IPS-18a (cell line): ENCODE measurements around the gene STIMATE.

Experiments used
- H3K27ac ChIP-seq: one replicate; pipeline ENCODE4 v1.5.1; 2013; ENCODE audit warnings: low read length
- H3K27me3 ChIP-seq: one replicate; pipeline ENCODE4 v1.6.1; 2013; ENCODE audit warnings: mild to moderate bottlenecking, low read length; ENCODE audit not compliant: control insufficient read depth, insufficient read depth
- H3K36me3 ChIP-seq: one replicate; pipeline ENCODE4 v1.6.1; 2013; ENCODE audit warnings: low read depth, low read length; ENCODE audit not compliant: control insufficient read depth
- H3K4me1 ChIP-seq: one replicate; pipeline ENCODE4 v1.6.1; 2013; ENCODE audit warnings: low read depth, low read length; ENCODE audit not compliant: control insufficient read depth
- H3K4me3 ChIP-seq: one replicate; pipeline ENCODE4 v1.5.1; 2013; ENCODE audit warnings: low read length
- H3K9ac ChIP-seq: one replicate; pipeline ENCODE4 v1.6.1; 2013; ENCODE audit warnings: mild to moderate bottlenecking, low read length, moderate library complexity
- H3K9me3 ChIP-seq: one replicate; pipeline ENCODE4 v1.6.1; 2013; ENCODE audit warnings: low read depth, low read length; ENCODE audit not compliant: control insufficient read depth

Gene STIMATE

GRCh38 chr3:52838561-52839267 is 58.6 kb downstream of the STIMATE start:
- Histone ChIP-seq H3K36me3 (no peaks in the 10 kb centered on the region), H3K4me1 (peaks cover 6% of the 10 kb centered on the region), H3K27ac (no peak overlapping the region), H3K9ac (no peak overlapping the region), H3K4me3 (no peak overlapping the region), H3K27me3 (no peaks in the 10 kb centered on the region), H3K9me3 (no peaks in the 10 kb centered on the region)

GRCh38 chr3:52836986-52837385 is 60.4 kb downstream of the STIMATE start:
- H3K36me3 ChIP-seq, result no peaks in the 10 kb centered on the region
- H3K9me3 ChIP-seq, result no peaks in the 10 kb centered on the region
- H3K4me3 ChIP-seq, result no peak overlapping the region
- peaks cover 6% of the 10 kb centered on the region for H3K4me1 ChIP-seq
- H3K9ac ChIP-seq, result no peak overlapping the region
- H3K27ac ChIP-seq, result no peak overlapping the region
- no peaks in the 10 kb centered on the region for H3K27me3 ChIP-seq

GRCh38 chr3:52836471-52836845 is 60.9 kb downstream of the STIMATE start:
- no peaks in the 10 kb centered on the region for H3K36me3 ChIP-seq

DNA sequence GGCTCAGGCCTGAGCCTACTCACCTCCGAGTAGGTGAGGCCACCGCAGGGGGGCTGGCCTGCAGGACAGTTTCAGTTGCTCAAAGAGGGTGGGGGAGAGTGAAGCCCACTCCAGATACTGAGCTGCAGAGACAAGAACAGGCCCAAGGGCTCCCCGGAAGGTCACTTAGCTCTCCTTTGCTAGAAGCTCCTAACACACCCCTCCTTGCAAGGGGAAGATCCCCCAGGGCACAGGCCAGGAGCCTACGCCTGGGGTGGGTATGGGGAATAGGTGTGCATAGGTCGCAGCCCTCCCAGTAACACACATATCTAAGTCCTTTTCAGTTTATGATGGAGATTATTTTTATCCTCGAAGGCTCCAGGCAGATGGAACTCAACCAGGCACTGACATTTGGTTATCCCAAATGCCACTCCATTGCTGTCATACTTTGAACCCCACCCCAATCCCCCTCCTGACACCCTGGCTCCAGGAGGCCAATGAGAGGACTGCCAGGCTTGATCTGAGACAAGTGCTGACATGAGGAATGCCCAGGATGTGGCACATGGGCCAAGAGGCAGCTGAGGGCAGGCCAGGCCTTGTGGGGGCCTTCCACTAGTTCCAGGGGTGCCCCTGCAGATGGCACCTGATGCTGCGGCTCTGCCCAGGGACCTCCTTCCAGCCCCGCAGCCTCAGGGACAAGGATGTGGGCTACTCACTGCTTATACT is 61.4 kb downstream of the STIMATE start:
- Histone ChIP-seq H3K27me3 (no peaks in the 10 kb centered on the region), H3K9ac (no peak overlapping the region), H3K4me1 (peaks cover 6% of the 10 kb centered on the region), H3K4me3 (no peak overlapping the region), H3K36me3 (no peaks in the 10 kb centered on the region), H3K27ac (no peak overlapping the region), H3K9me3 (no peaks in the 10 kb centered on the region)

More at GRCh38 chr3:52836471-52836845, 60.9 kb downstream of the STIMATE start:
- Histone ChIP-seq H3K4me3 (no peak overlapping the region), H3K9me3 (no peaks in the 10 kb centered on the region), H3K9ac (no peak overlapping the region), H3K4me1 (peaks cover 6% of the 10 kb centered on the region), H3K27ac (no peak overlapping the region), H3K27me3 (no peaks in the 10 kb centered on the region)

GRCh38 chr3:52834871-52835501 is 62.4 kb downstream of the STIMATE start, which contains the start of gene MUSTN1:
Gene MUSTN1 (minus strand): TSS chr3:52835019. CDS start chr3:52834948, 71 bp downstream.
- H3K9ac ChIP-seq, result no peak within 1 kb of the TSS
- H3K4me1 ChIP-seq, result peaks cover 6% of the 10 kb centered on the region
- H3K27me3 ChIP-seq, result no peaks in the 10 kb centered on the region
- no peaks in the 10 kb centered on the region for H3K36me3 ChIP-seq
- H3K9me3 ChIP-seq, result no peaks in the 10 kb centered on the region
- no peak within 1 kb of the TSS for H3K4me3 ChIP-seq
- H3K27ac ChIP-seq, result no peak within 1 kb of the TSS

DNA sequence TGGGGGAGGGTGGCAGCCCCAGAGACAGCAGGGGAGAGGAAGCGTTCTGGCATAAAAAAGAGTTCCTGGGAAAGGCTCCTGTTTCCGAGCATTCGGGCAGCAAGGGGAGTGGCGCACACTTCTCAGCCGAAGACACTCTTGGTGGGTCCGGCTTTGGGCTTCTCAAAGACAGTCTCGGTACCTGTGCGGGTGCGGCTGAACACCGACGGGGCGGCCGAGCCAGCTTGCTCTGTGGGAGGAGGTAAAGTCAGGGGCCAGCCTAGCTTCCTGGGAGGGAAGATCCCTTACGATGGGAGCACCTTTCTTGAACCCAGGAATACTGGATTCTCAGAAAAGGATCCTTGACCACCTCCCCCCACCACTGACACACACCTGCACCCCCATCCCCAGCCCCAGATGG is 64.1 kb downstream of the STIMATE start:
- no peak overlapping the region for H3K4me3 ChIP-seq
- H3K27me3 ChIP-seq, result no peaks in the 10 kb centered on the region
- H3K4me1 ChIP-seq, result peaks cover 6% of the 10 kb centered on the region
- no peak overlapping the region for H3K9ac ChIP-seq
- H3K27ac ChIP-seq, result no peak overlapping the region
- no peaks in the 10 kb centered on the region for H3K9me3 ChIP-seq
- H3K36me3 ChIP-seq, result no peaks in the 10 kb centered on the region

- H3K9me3 ChIP-seq, result no peaks in the 10 kb centered on the region
- H3K27me3 ChIP-seq, result no peaks in the 10 kb centered on the region
- peaks cover 6% of the 10 kb centered on the region for H3K4me1 ChIP-seq
- no peaks in the 10 kb centered on the region for H3K36me3 ChIP-seq
- H3K9ac ChIP-seq, result no peak overlapping the region
- no peak overlapping the region for H3K27ac ChIP-seq
- no peak overlapping the region for H3K4me3 ChIP-seq
These were observed 65.6 kb downstream of the STIMATE start for GRCh38 chr3:52831500-52832301.

GRCh38 chr3:52830535-52831258 is 66.7 kb downstream of the STIMATE start, which contains the start of gene ITIH4:
Gene ITIH4 (minus strand): TSS chr3:52830672. CDS start chr3:52830642, 30 bp downstream.
- H3K4me3 ChIP-seq, result no peak within 1 kb of the TSS
- no peak within 1 kb of the TSS for H3K9ac ChIP-seq
- peaks cover 6% of the 10 kb centered on the region for H3K4me1 ChIP-seq
- H3K36me3 ChIP-seq, result no peaks in the 10 kb centered on the region
- no peak within 1 kb of the TSS for H3K27ac ChIP-seq
- H3K9me3 ChIP-seq, result no peaks in the 10 kb centered on the region
- H3K27me3 ChIP-seq, result no peaks in the 10 kb centered on the region

DNA sequence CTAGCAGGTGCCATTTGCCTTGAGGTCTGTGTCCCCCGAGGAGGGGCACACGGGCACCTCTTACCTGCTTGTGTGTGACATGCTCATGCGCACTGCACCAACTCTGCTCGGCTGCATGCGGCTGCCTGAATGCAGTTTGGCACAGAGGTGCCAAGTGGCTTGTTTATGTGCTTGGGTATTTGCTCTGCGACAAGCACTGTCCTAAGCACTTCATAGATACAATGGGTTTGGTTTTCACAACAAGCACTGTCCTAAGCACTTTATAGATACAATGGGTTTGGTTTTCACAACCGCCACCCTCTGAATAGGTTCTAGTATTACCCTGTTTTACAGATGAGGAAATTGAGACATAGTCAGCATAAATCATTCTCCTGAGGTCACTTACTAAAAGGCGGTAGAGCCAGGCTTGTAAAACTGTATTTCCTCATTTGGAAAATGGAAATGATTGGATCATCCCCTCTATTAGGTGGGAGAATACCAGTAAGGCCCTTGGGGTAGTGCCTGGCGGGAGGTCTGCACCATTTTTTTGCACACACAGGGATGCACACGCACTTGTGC is 67.4 kb downstream of the STIMATE start:
- no peak overlapping the region for H3K4me3 ChIP-seq

GRCh38 chr3:52829482-52829881 is 67.9 kb downstream of the STIMATE start:
- no peak overlapping the region for H3K4me3 ChIP-seq
- H3K36me3 ChIP-seq, result no peaks in the 10 kb centered on the region
- H3K9ac ChIP-seq, result no peak overlapping the region
- H3K27me3 ChIP-seq, result no peaks in the 10 kb centered on the region
- H3K9me3 ChIP-seq, result no peaks in the 10 kb centered on the region
- no peak overlapping the region for H3K27ac ChIP-seq
- no peaks in the 10 kb centered on the region for H3K4me1 ChIP-seq

More for the DNA sequence above, 67.4 kb downstream of the STIMATE start:
- Histone ChIP-seq H3K9ac (no peak overlapping the region), H3K4me1 (peaks cover under 1% of the 10 kb centered on the region), H3K9me3 (no peaks in the 10 kb centered on the region), H3K27me3 (no peaks in the 10 kb centered on the region), H3K36me3 (no peaks in the 10 kb centered on the region), H3K27ac (no peak overlapping the region)
